ENCODE measurements around the gene ZXDC.

GRCh38 chr3:126414406-126414805 lies 61.3 kb downstream of the ZXDC start:
- TF ChIP-seq POLR2AphosphoS5 (IDR thresholded peaks at IDR 0.05; ENCODE audit: borderline replicate concordance, low read depth, low read length) (no peak), EZH2 (IDR thresholded peaks at IDR 0.05) (no peak), FOXP2 (optimal IDR thresholded peaks at IDR 0.05; ENCODE audit: control extremely low read depth, extremely low read length, insufficient read depth) (no peak)

All from SK-N-MC (cell line).